Endothelial cell of umbilical vein (primary cell): ENCODE measurements around the gene TXNRD2. TPM values are rescaled to one million over a fixed set of nuclear protein-coding genes. Genes with fewer than 3 reads are reported as not detected.

ENCODE experiments used
- BruUV-seq: library from RNA; stranded (reverse); fragments of 400-500 nt; replicated peaks from 2 replicates; lab custom pipeline; 2021; lab: Mats Ljungman, UMichigan
- CTCF ChIA-PET: fragments of 300-600, 350-600 bp; sonication (Branson Sonifier 250); formaldehyde crosslinking; loops from one replicate; lab custom pipeline; 2021; ENCODE audit warnings: antibody characterized with exemption, inconsistent platforms; lab: Charles Lee
- POLR2A ChIA-PET: fragments of 300-600, 350-600 bp; sonication (Branson Sonifier 250); formaldehyde crosslinking; loops from one replicate; lab custom pipeline; 2021; ENCODE audit warnings: antibody characterized with exemption, inconsistent platforms; lab: Charles Lee
- DNase-seq: peaks from one replicate; pipeline ENCODE4 v3.0.0-alpha.2; 2011; ENCODE audit warnings: low read depth, low spot score
- FAIRE-seq: peaks from 2 replicates; lab custom pipeline; 2011; peaks lifted over from hg19 to GRCh38; lab: Jason Lieb, UNC
- H2AFZ ChIP-seq: 2 replicates; pipeline ENCODE4 v1.6.0; 2012; ENCODE audit warnings: low read depth, low read length, control low read depth, inconsistent platforms
- H3K27ac ChIP-seq: 2 replicates; pipeline ENCODE4 v1.5.1; 2011; ENCODE audit warnings: low read depth, mild to moderate bottlenecking, control low read depth, low read length, moderate library complexity; ENCODE audit not compliant: insufficient read depth
- H3K27me3 ChIP-seq, 2 experiments: 2 replicates each; pipeline versions ENCODE4 v1.6.0 to v1.6.1; 2011; ENCODE audit warnings: low read length in 2 of 2, mixed read lengths in 1 of 2; ENCODE audit not compliant: control insufficient read depth in 2 of 2, insufficient read depth in 2 of 2
- H3K36me3 ChIP-seq, 2 experiments: 2 replicates in 1 of 2; 3 replicates in 1 of 2; pipeline ENCODE4 v1.5.1; 2011; ENCODE audit warnings: low read length in 2 of 2, mild to moderate bottlenecking in 1 of 2, moderate library complexity in 1 of 2; ENCODE audit not compliant: control insufficient read depth in 2 of 2, insufficient read depth in 2 of 2; ENCODE audit errors: extremely low read depth in 1 of 2
- H3K4me1 ChIP-seq: 3 replicates; pipeline ENCODE4 v1.5.1; 2011; ENCODE audit warnings: mild to moderate bottlenecking, low read length; ENCODE audit not compliant: control insufficient read depth, insufficient read depth; ENCODE audit errors: extremely low read depth
- H3K4me2 ChIP-seq: 2 replicates; pipeline ENCODE4 v1.6.1; 2011; ENCODE audit warnings: low read length, control low read depth, mixed read lengths; ENCODE audit not compliant: insufficient read depth
- H3K4me3 ChIP-seq, 3 experiments: fragments of 200-600 bp in 1 of 3; sonication (generic), shearing (Covaris generic) in 1 of 3; replicated peaks in 1 of 3; 2 replicates each; pipeline ENCODE4 v1.5.1; 2011 to 2016; ENCODE audit warnings: control low read depth in 3 of 3, low read length in 3 of 3, mild to moderate bottlenecking in 2 of 3, inconsistent platforms in 1 of 3, low read depth in 1 of 3, moderate library complexity in 1 of 3; ENCODE audit not compliant: insufficient read depth in 1 of 3
- H3K79me2 ChIP-seq: 2 replicates; pipeline ENCODE4 v1.6.0; 2012; ENCODE audit warnings: low read length, inconsistent platforms; ENCODE audit not compliant: control insufficient read depth, insufficient read depth
- H3K9ac ChIP-seq: replicated peaks from 2 replicates; pipeline ENCODE3; 2011; ENCODE audit warnings: low read length, control low read depth; ENCODE audit not compliant: insufficient read depth; ENCODE audit errors: extremely low read depth
- H3K9me1 ChIP-seq: replicated peaks from 3 replicates; pipeline ENCODE4 v1.6.0; 2011; ENCODE audit warnings: mild to moderate bottlenecking, low read length; ENCODE audit not compliant: control insufficient read depth, insufficient read depth; ENCODE audit errors: extremely low read depth
- H3K9me3 ChIP-seq: replicated peaks from 2 replicates; pipeline ENCODE4 v1.5.1; 2012; ENCODE audit warnings: low read length, inconsistent platforms; ENCODE audit not compliant: control insufficient read depth, insufficient read depth
- H4K20me1 ChIP-seq: replicated peaks from 2 replicates; pipeline ENCODE3; 2011; ENCODE audit warnings: mild to moderate bottlenecking, low read length; ENCODE audit not compliant: control insufficient read depth, insufficient read depth; ENCODE audit errors: extremely low read depth
- EZH2 ChIP-seq: IDR thresholded peaks from 2 replicates; pipeline ENCODE4 v1.6.1; 2012; ENCODE audit warnings: borderline replicate concordance, low read depth, mild to moderate bottlenecking, moderate library complexity, low read length, inconsistent platforms; ENCODE audit not compliant: severe bottlenecking
- JUN ChIP-seq: IDR thresholded peaks from 2 replicates; pipeline ENCODE4 v1.6.1; 2011; ENCODE audit warnings: borderline replicate concordance, low read depth; ENCODE audit not compliant: insufficient read length, insufficient read depth
- MAX ChIP-seq: IDR thresholded peaks from 2 replicates; pipeline ENCODE4 v1.6.1; 2011; ENCODE audit not compliant: insufficient read depth, insufficient read length
- MYC ChIP-seq: IDR thresholded peaks from one replicate; pipeline ENCODE4 v1.6.1; 2011; ENCODE audit warnings: mild to moderate bottlenecking, low read depth, low read length
- POLR2A ChIP-seq: IDR thresholded peaks from 2 replicates; pipeline ENCODE4 v1.6.1; 2012; ENCODE audit warnings: low read depth, mild to moderate bottlenecking, control low read depth, low read length
- POLR2AphosphoS5 ChIP-seq: IDR thresholded peaks from 2 replicates; pipeline ENCODE4 v1.6.1; 2012; ENCODE audit warnings: low read depth, mild to moderate bottlenecking, control low read depth, low read length, moderate library complexity; ENCODE audit not compliant: insufficient read depth
- dilution Hi-C: fragments of 300-500 bp; cut with MboI; formaldehyde crosslinking; loops from one replicate; pipeline ENCODE4 v1.15.0; 2019; ENCODE audit warnings: low sequenced_read_pairs; ENCODE audit not compliant: extremely low pct_ligation_motif_present
- intact Hi-C: fragments of 100-400 bp; cut with micrococcal nuclease; formaldehyde crosslinking; loops from one replicate; pipeline ENCODE4 v1.10.0; 2022
- polyA plus RNA-seq, 4 experiments: library from polyadenylated mRNA; depleted of rRNA in 3 of 4; stranded (reverse) in 3 of 4; unstranded in 1 of 4; fragments of >200 nt; gene quantifications; 2 replicates each; pipeline versions ENCODE4 v1.2.1 to v1.2.3, GENCODE V29; 2011 to 2012; ENCODE audit warnings: missing spikeins in 1 of 4
- total RNA-seq: library from RNA; stranded (reverse); gene quantifications from 2 replicates; pipeline ENCODE4 v1.2.3, GENCODE V29; 2021
- TF ChIP-seq, protein P1 (sequence below), 2 donors: IDR thresholded peaks; 1 replicate in 1 of 2; 2 replicates in 1 of 2; pipeline ENCODE4 v1.5.1; 2011; ENCODE audit warnings: low read length in 2 of 2, mild to moderate bottlenecking in 2 of 2, moderate library complexity in 2 of 2, control low read depth in 1 of 2, inconsistent platforms in 1 of 2, low read depth in 1 of 2; ENCODE audit not compliant: insufficient read depth in 1 of 2; ENCODE audit errors: extremely low read depth in 1 of 2

Gene TXNRD2
- total and polyA plus RNA-seq, 2 donors (not counting 3 experiments of a cell fraction or from before 2014, with no cell fraction given) = 211 to 440 TPM

DNA sequence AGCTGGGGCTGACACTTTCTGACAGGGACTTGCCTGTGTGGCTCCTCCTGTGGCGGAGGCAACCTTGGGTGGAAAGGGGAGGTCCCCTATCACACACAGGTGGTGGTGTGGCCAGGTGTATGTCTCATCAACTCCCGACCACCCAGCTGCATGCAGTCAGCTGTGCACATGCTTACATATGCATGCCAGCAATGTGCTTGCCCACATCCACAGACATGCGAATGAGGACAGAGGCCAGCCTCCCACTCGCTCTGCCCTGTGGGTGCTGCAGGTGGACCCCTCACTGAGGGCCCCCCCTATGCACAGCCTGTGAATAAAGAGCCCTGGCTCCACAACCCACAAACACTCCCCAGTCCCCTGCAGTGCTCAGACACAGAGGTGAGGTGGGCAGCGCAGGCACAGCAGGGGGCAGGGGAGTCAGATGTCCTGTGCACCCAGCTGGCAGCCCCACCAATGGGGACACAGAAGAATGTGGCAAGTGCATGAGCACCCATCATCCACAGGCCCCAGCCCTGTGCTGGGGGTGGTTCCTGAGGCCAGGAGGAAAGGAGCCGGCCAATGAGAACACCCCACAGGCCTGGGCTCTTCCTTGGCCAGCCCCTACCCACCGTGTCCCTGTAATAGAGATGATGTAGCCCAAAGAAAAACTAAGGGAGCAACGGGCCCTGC, 96.4 kb downstream of the TXNRD2 start:
- Histone ChIP-seq H3K79me2 (peaks cover 5% of the 10 kb centered on the region), H3K36me3 (peaks cover 0 to 4% of the 10 kb centered on the region in 2 experiments), H3K9me3 (no peaks in the 10 kb centered on the region), H4K20me1 (no peaks in the 10 kb centered on the region), H3K27ac (peak overlapping the region; percentile 80), H3K4me1 (peaks cover 33% of the 10 kb centered on the region), H3K4me2 (no peak overlapping the region), H3K4me3 (no peak overlapping the region), H3K9me1 (no peaks in the 10 kb centered on the region), H3K27me3 (no peaks in the 10 kb centered on the region), H3K9ac (no peak overlapping the region), H2AFZ (no peak overlapping the region)
- TF ChIP-seq JUN (no peak), MYC (no peak), POLR2AphosphoS5 (no peak), EZH2 (no peak), POLR2A (no peak), MAX (no peak)
- TF ChIP-seq, protein P1, sequence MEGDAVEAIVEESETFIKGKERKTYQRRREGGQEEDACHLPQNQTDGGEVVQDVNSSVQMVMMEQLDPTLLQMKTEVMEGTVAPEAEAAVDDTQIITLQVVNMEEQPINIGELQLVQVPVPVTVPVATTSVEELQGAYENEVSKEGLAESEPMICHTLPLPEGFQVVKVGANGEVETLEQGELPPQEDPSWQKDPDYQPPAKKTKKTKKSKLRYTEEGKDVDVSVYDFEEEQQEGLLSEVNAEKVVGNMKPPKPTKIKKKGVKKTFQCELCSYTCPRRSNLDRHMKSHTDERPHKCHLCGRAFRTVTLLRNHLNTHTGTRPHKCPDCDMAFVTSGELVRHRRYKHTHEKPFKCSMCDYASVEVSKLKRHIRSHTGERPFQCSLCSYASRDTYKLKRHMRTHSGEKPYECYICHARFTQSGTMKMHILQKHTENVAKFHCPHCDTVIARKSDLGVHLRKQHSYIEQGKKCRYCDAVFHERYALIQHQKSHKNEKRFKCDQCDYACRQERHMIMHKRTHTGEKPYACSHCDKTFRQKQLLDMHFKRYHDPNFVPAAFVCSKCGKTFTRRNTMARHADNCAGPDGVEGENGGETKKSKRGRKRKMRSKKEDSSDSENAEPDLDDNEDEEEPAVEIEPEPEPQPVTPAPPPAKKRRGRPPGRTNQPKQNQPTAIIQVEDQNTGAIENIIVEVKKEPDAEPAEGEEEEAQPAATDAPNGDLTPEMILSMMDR (IDR thresholded peaks at IDR 0.05; ENCODE audit: extremely low read depth in 1 of 2, insufficient read depth in 1 of 2, low read depth in 1 of 2, low read length in 2 of 2) = no peak
- dilution Hi-C loops (no loop called here), intact Hi-C loops (loop anchor here (2.0 kb wide), 3 partner anchors 36 to 72 kb away; no protein-coding TSS in a partner anchor)
- FAIRE-seq (no peak), DNase-seq (no peak)
- no TSS peak for BruUV-seq
- POLR2A ChIA-PET = interaction anchor here (0.7 to 1.2 kb wide), 4 partner anchors 11 to 47 kb away, joined by 3 read pairs; no protein-coding TSS in a partner anchor
- CTCF ChIA-PET = interaction anchor here (1.1 to 2.3 kb wide), 6 partner anchors 9 to 115 kb away, joined by 3 to 12 read pairs (median 7); partner anchors contain the start of genes GNB1L and RTL10
